Lower lobe of right lung (tissue), 2 donors: ENCODE measurements around the gene PPL. TPM values are rescaled to one million over a fixed set of nuclear protein-coding genes. Genes with fewer than 3 reads are reported as not detected.

Source experiments
- ATAC-seq, 2 donors: fragments of 200-7000 bp; cut with Tn5 transposase; one replicate each; pipeline ENCODE4 v1.9.1; 2020 to 2022; ENCODE audit warnings: mild to moderate bottlenecking in 2 of 2, moderate library complexity in 2 of 2
- DNase-seq: peaks from one replicate; pipeline ENCODE4 v3.0.0-alpha.2; 2020
- H3K27ac ChIP-seq: fragments of 200-600 bp; one replicate; pipeline ENCODE4 v1.8.0; 2022
- H3K27me3 ChIP-seq: fragments of 200-600 bp; one replicate; pipeline ENCODE4 v1.8.0; 2022; ENCODE audit warnings: low read depth
- H3K36me3 ChIP-seq: fragments of 200-600 bp; one replicate; pipeline ENCODE4 v1.8.0; 2022; ENCODE audit warnings: mild to moderate bottlenecking
- H3K4me1 ChIP-seq: fragments of 200-600 bp; one replicate; pipeline ENCODE4 v1.8.0; 2022
- H3K4me3 ChIP-seq: fragments of 200-600 bp; one replicate; pipeline ENCODE4 v1.8.0; 2022; ENCODE audit warnings: mild to moderate bottlenecking
- H3K9me3 ChIP-seq: fragments of 200-600 bp; one replicate; pipeline ENCODE4 v1.8.0; 2022
- CTCF ChIP-seq: fragments of 200-600 bp; IDR thresholded peaks from one replicate; pipeline ENCODE4 v1.8.0; 2022; ENCODE audit warnings: antibody characterized with exemption, mild to moderate bottlenecking
- intact Hi-C: fragments of 100-400 bp; cut with DNase I; formaldehyde crosslinking; loops from one replicate; pipeline ENCODE4 v1.11.0; 2022
- total RNA-seq: library from RNA; stranded (reverse); fragmentation: NEBNext Ultra II Directional; extraction: Animal tissue kit (Norgen Biotek cat#: 25700); gene quantifications from one replicate; pipeline ENCODE4 v1.2.1, GENCODE V29; 2021
- donor health status: DM: no; HTN: yes; CAD: no; lungs with severe emphysema.

The PPL gene
- total RNA-seq, 1 donor from 2014 or later, result 60.5 TPM

- H3K36me3 ChIP-seq, result peaks cover 100% of the 10 kb centered on the region
- H3K4me1 ChIP-seq, result peaks cover 20% of the 10 kb centered on the region
- intact Hi-C loops, result no loop called here
- TF ChIP-seq CTCF, result no peak
- H3K9me3 ChIP-seq, result no peaks in the 10 kb centered on the region
- no peak overlapping the region for H3K4me3 ChIP-seq
- H3K27ac ChIP-seq, result no peak overlapping the region
- peak; percentile 39 for DNase-seq
- H3K27me3 ChIP-seq, result no peaks in the 10 kb centered on the region
- no peak for ATAC-seq
These were observed 53.4 kb downstream of the PPL start for GRCh38 chr16:4883501-4883900.

GRCh38 chr16:4882633-4883285 is 54.2 kb downstream of the PPL start:
- H3K4me1 ChIP-seq, result peaks cover 20% of the 10 kb centered on the region
- no peak overlapping the region for H3K27ac ChIP-seq
- no peak overlapping the region for H3K4me3 ChIP-seq
- TF ChIP-seq CTCF, result no peak
- intact Hi-C loops, result no loop called here
- no peaks in the 10 kb centered on the region for H3K27me3 ChIP-seq
- no peak for DNase-seq
- H3K36me3 ChIP-seq, result peaks cover 100% of the 10 kb centered on the region
- H3K9me3 ChIP-seq, result no peaks in the 10 kb centered on the region
- ATAC-seq, result peak; percentile 78 to 82

- Histone ChIP-seq H3K36me3 (peaks cover 100% of the 10 kb centered on the region), H3K27me3 (no peaks in the 10 kb centered on the region), H3K9me3 (no peaks in the 10 kb centered on the region), H3K4me1 (peaks cover 20% of the 10 kb centered on the region), H3K4me3 (no peak overlapping the region), H3K27ac (no peak overlapping the region)
- no peak for TF ChIP-seq CTCF
- ATAC-seq, result no peak
- DNase-seq, result no peak
- intact Hi-C loops, result no loop called here
These were observed 54.8 kb downstream of the PPL start for GRCh38 chr16:4882000-4882632.

- H3K36me3 ChIP-seq, result peaks cover 100% of the 10 kb centered on the region
- ATAC-seq (no peak), DNase-seq (no peak)
- TF ChIP-seq CTCF, result no peak
- H3K27me3 ChIP-seq, result no peaks in the 10 kb centered on the region
- peaks cover 20% of the 10 kb centered on the region for H3K4me1 ChIP-seq
- no peak overlapping the region for H3K4me3 ChIP-seq
- no peaks in the 10 kb centered on the region for H3K9me3 ChIP-seq
- no peak overlapping the region for H3K27ac ChIP-seq
- intact Hi-C loops, result no loop called here
These were observed 56.9 kb downstream of the PPL start for GRCh38 chr16:4880006-4880580.

GRCh38 chr16:4879049-4879448 is 57.9 kb downstream of the PPL start:
- no peak for DNase-seq
- Histone ChIP-seq H3K36me3 (peaks cover 100% of the 10 kb centered on the region), H3K4me1 (peaks cover 20% of the 10 kb centered on the region), H3K9me3 (no peaks in the 10 kb centered on the region), H3K4me3 (no peak overlapping the region), H3K27me3 (no peaks in the 10 kb centered on the region), H3K27ac (no peak overlapping the region)
- intact Hi-C loops, result no loop called here
- no peak for ATAC-seq
- no peak for TF ChIP-seq CTCF
